HepG2 (cell line): Measurements from ENCODE around the gene TIMM10. TPM values are rescaled to one million over a fixed set of nuclear protein-coding genes. Genes with fewer than 3 reads are reported as not detected.

Experiments used
- EP300 ChIP-seq, 3 experiments: sonication (generic) in 1 of 3; formaldehyde crosslinking in 1 of 3; IDR thresholded peaks; 2 replicates each; pipeline versions ENCODE4 v1.5.1 to v1.6.1; 2011 to 2020; ENCODE audit warnings: low read depth in 2 of 3, low read length in 2 of 3, borderline replicate concordance in 1 of 3, improper control_type of control experiment in 1 of 3, mild to moderate bottlenecking in 1 of 3, missing genetic modification reagents in 1 of 3, moderate library complexity in 1 of 3
- HOXA7 ChIP-seq: sonication (generic); formaldehyde crosslinking; IDR thresholded peaks from 2 replicates; pipeline ENCODE4 v1.8.1; 2022; ENCODE audit warnings: mild to moderate bottlenecking, missing genetic modification reagents, moderate library complexity
- KDM5B ChIP-seq: sonication (generic); formaldehyde crosslinking; IDR thresholded peaks from 2 replicates; pipeline ENCODE4 v1.4.0; 2020; ENCODE audit warnings: missing genetic modification reagents, mild to moderate bottlenecking, borderline replicate concordance
- MBNL3 ChIP-seq: fragments of 250-450 bp; sonication (Bioruptor Pico); conservative IDR thresholded peaks from 2 replicates; pipeline ENCODE4 v1.8.0; 2022; ENCODE audit warnings: mild to moderate bottlenecking, inconsistent platforms
- MED1 ChIP-seq: sonication (generic); formaldehyde crosslinking; IDR thresholded peaks from 2 replicates; pipeline ENCODE4 v1.4.0; 2020; ENCODE audit warnings: missing genetic modification reagents
- MIER3 ChIP-seq: IDR thresholded peaks from 2 replicates; pipeline ENCODE4 v1.6.1; 2016; ENCODE audit warnings: missing compliant biosample characterization, borderline replicate concordance
- MXD1 ChIP-seq: sonication (generic); formaldehyde crosslinking; IDR thresholded peaks from 2 replicates; pipeline ENCODE4 v1.4.0; 2020; ENCODE audit warnings: mild to moderate bottlenecking, missing genetic modification reagents
- NCOA2 ChIP-seq: sonication (generic); formaldehyde crosslinking; IDR thresholded peaks from 2 replicates; pipeline ENCODE4 v1.8.0; 2022; ENCODE audit warnings: inconsistent platforms
- NONO ChIP-seq, 2 experiments: fragments of 450-650 bp in 1 of 2; sonication (generic) in 1 of 2; formaldehyde crosslinking in 1 of 2; IDR thresholded peaks in 1 of 2; conservative IDR thresholded peaks in 1 of 2; 2 replicates each; pipeline versions ENCODE4 v1.6.1 to v1.8.0; 2017 to 2022; ENCODE audit warnings: mild to moderate bottlenecking in 1 of 2, missing genetic modification reagents in 1 of 2, moderate library complexity in 1 of 2
- RARA ChIP-seq: IDR thresholded peaks from 2 replicates; pipeline ENCODE4 v1.6.1; 2016; ENCODE audit warnings: missing genetic modification reagents, missing compliant biosample characterization
- SP2 ChIP-seq: sonication (generic); formaldehyde crosslinking; IDR thresholded peaks from 2 replicates; pipeline ENCODE4 v1.5.1; 2020; ENCODE audit warnings: mild to moderate bottlenecking, missing genetic modification reagents
- TCF12 ChIP-seq, 2 experiments: fragments of 450-650 bp in 1 of 2; sonication (generic) in 1 of 2; formaldehyde crosslinking in 1 of 2; IDR thresholded peaks; 2 replicates each; pipeline versions ENCODE4 v1.6.1 to v1.8.0; 2017 to 2022; ENCODE audit warnings: antibody characterized with exemption in 1 of 2, mild to moderate bottlenecking in 1 of 2, missing genetic modification reagents in 1 of 2, moderate library complexity in 1 of 2
- TOPORS ChIP-seq: sonication (generic); formaldehyde crosslinking; IDR thresholded peaks from 2 replicates; pipeline ENCODE4 v1.8.0; 2023; ENCODE audit warnings: mild to moderate bottlenecking, missing genetic modification reagents
- ZFP82 ChIP-seq: sonication (generic); formaldehyde crosslinking; IDR thresholded peaks from 2 replicates; pipeline ENCODE4 v1.5.1; 2020; ENCODE audit warnings: mild to moderate bottlenecking, missing genetic modification reagents, borderline replicate concordance
- ZNF230 ChIP-seq: sonication (generic); formaldehyde crosslinking; IDR thresholded peaks from 2 replicates; pipeline ENCODE4 v1.4.0; 2020; ENCODE audit warnings: mild to moderate bottlenecking, missing genetic modification reagents
- ZSCAN9 ChIP-seq: IDR thresholded peaks from 2 replicates; pipeline ENCODE4 v1.6.1; 2016; ENCODE audit warnings: borderline replicate concordance
- polyA plus RNA-seq, 8 experiments: library from polyadenylated mRNA; depleted of rRNA in 3 of 8; stranded (reverse) in 7 of 8; unstranded in 1 of 8; fragments of >200 nt; fragmentation: Illumina TruSeq in 4 of 8; extraction: Trizol in 4 of 8; gene quantifications; 2 replicates each; pipeline versions ENCODE4 v1.2.1 to v1.2.3, GENCODE V29; 2011 to 2016; ENCODE audit warnings: low read depth in 4 of 8, missing spikeins in 1 of 8, mixed read lengths in 1 of 8; ENCODE audit not compliant: insufficient read depth in 1 of 8
- total RNA-seq, 5 experiments: library from RNA; depleted of rRNA; stranded (reverse); fragments of >200 nt; fragmentation: Illumina TruSeq; extraction: Trizol; gene quantifications; 2 replicates each; pipeline ENCODE4 v1.2.3, GENCODE V29; 2016; ENCODE audit warnings: low read depth in 1 of 5
- TF ChIP-seq, protein P1 (sequence below): sonication (generic); formaldehyde crosslinking; IDR thresholded peaks from 2 replicates; pipeline ENCODE4 v1.8.0; 2022; ENCODE audit warnings: missing genetic modification reagents, mild to moderate bottlenecking, inconsistent platforms, borderline replicate concordance
- TF ChIP-seq, protein P2 (sequence below): IDR thresholded peaks from 2 replicates; pipeline ENCODE4 v1.6.1; 2016; ENCODE audit warnings: low read depth, borderline replicate concordance
- TF ChIP-seq, protein P3 (sequence below): sonication (generic); formaldehyde crosslinking; IDR thresholded peaks from 2 replicates; pipeline ENCODE4 v1.4.0; 2020; ENCODE audit warnings: missing genetic modification reagents, borderline replicate concordance

The TIMM10 gene
- total and polyA plus RNA-seq, 2 of the 13 experiments (the other 11 are each of a cell fraction or from before 2014, with no cell fraction given): 67.8 to 82.2 TPM

DNA sequence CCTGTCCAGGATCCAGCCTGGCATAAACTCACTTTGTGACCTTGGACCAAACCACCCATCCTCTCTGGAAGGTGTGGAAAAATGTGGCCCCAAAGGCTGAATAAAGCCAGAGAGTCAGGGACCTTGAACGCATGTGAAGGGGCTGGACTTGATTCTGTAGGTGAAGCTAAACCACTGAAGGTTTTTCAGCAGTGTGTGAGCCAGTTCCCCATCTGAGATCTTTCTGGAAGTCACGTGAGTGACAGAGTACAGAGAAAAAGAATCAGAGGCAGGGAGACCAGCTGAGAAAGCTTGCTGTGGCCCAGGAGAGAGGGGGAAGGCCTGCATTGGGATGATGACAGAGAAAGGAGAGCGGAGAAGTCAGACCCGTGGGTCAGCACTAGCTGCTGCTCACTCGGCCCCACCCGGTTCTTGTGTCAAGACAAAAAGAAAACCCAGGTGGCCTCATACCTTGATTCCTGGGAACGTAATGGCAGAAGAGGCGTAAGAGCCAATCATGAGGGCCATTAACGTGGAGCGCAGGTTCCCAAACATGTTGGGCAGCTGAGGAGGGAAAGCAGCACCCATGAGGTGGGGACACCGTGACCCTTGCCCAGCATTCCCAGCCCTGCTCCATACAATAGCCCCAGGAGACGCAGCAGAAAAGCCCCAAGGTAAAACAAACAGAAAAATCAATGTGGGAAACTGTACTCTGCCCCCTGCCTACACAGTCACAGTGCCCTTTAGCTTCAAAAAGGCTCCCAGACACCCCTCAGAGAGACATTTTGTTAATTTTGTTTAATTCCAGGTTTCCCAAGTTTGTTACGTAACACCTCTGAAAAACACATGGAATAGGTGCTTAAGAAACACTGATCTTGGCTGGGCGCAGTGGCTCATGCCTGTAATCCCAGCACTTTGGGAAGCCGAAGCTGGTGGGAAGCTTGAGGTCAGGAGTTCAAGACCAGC is 33.0 kb downstream of the TIMM10 start (continued):
- TF ChIP-seq MIER3 (CRISPR knock-in tag) (peak; percentile 28; the same call in 1 of the 2 replicates), MBNL3 (CRISPR knock-in tag) (no peak), TOPORS (CRISPR knock-in tag) (peak; percentile 78; the same call in 1 of the 2 replicates), SP2 (0 out of 2 replicates have a peak, but pooled peaks have one; percentile 40), KDM5B (CRISPR knock-in tag) (peak; percentile 77), HOXA7 (CRISPR knock-in tag) (no peak), ZSCAN9 (peak; percentile 33; the same call in 1 of the 2 replicates), NCOA2 (CRISPR knock-in tag) (peak; percentile 78), ZFP82 (no peak), EP300 (IDR thresholded peaks at IDR 0.05; ENCODE audit: low read depth in 2 of 2, low read length in 2 of 2) (peak; percentile 82 to 91), EP300 (CRISPR knock-in tag; IDR thresholded peaks at IDR 0.05; ENCODE audit: borderline replicate concordance) (peak; percentile 45; the same call in 1 of the 2 replicates), MED1 (peak; percentile 92), RARA (CRISPR knock-in tag) (peak; percentile 85), MXD1 (CRISPR knock-in tag) (no peak), TCF12 (IDR thresholded peaks at IDR 0.05) (no peak), TCF12 (CRISPR knock-in tag; IDR thresholded peaks at IDR 0.05) (peak; percentile 83), ZNF230 (CRISPR knock-in tag) (peak; percentile 66; the same call in 1 of the 2 replicates), NONO (IDR thresholded peaks at IDR 0.05) (no peak), NONO (CRISPR knock-in tag; conservative IDR thresholded peaks at IDR 0.05) (peak; percentile 48)
- TF ChIP-seq, protein P1, sequence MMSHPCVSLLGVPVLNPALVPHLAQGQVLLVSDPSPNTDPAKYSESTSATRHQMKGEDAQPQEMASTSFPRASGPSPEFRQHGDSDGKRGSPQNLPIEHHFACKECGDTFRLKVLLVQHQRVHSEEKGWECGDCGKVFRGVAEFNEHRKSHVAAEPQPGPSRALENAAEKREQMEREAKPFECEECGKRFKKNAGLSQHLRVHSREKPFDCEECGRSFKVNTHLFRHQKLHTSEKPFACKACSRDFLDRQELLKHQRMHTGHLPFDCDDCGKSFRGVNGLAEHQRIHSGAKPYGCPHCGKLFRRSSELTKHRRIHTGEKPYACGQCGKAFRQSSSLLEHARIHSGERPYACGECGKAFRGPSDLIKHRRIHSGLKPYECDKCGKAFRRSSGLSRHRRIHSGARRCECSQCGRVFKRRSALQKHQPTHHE (CRISPR knock-in tag): 0 out of 2 replicates have a peak, but pooled peaks have one; percentile 42
- TF ChIP-seq, protein P2, sequence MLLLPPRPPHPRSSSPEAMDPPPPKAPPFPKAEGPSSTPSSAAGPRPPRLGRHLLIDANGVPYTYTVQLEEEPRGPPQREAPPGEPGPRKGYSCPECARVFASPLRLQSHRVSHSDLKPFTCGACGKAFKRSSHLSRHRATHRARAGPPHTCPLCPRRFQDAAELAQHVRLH: peak; percentile 18; the same call in 1 of the 2 replicates
- TF ChIP-seq, protein P3, sequence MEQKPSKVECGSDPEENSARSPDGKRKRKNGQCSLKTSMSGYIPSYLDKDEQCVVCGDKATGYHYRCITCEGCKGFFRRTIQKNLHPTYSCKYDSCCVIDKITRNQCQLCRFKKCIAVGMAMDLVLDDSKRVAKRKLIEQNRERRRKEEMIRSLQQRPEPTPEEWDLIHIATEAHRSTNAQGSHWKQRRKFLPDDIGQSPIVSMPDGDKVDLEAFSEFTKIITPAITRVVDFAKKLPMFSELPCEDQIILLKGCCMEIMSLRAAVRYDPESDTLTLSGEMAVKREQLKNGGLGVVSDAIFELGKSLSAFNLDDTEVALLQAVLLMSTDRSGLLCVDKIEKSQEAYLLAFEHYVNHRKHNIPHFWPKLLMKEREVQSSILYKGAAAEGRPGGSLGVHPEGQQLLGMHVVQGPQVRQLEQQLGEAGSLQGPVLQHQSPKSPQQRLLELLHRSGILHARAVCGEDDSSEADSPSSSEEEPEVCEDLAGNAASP (CRISPR knock-in tag): peak; percentile 46; the same call in 1 of the 2 replicates
